Hepatocyte (in vitro differentiated cells): ENCODE results near the gene FBXO9. TPM values are rescaled to one million over a fixed set of nuclear protein-coding genes. Genes with fewer than 3 reads are reported as not detected.

ENCODE experiments used
- DNase-seq: peaks from one replicate; pipeline ENCODE4 v3.0.0-alpha.2; 2016; ENCODE audit warnings: low spot score
- H2AFZ ChIP-seq: fragments of 200-600 bp; sonication (generic); 2 replicates; pipeline ENCODE4 v1.6.0; 2016; ENCODE audit warnings: antibody characterized with exemption, mild to moderate bottlenecking
- H3K27ac ChIP-seq: fragments of 200-600 bp; sonication (generic); 2 replicates; pipeline ENCODE4 v1.5.1; 2016; ENCODE audit warnings: mild to moderate bottlenecking
- H3K27me3 ChIP-seq: fragments of 200-600 bp; sonication (generic); 2 replicates; pipeline ENCODE4 v1.6.1; 2016
- H3K36me3 ChIP-seq: fragments of 200-600 bp; sonication (generic); replicated peaks from 2 replicates; pipeline ENCODE4 v1.5.1; 2016; ENCODE audit warnings: low read depth; ENCODE audit not compliant: insufficient read depth
- H3K4me1 ChIP-seq: fragments of 200-600 bp; sonication (generic); 2 replicates; pipeline ENCODE4 v1.5.1; 2016; ENCODE audit warnings: mild to moderate bottlenecking, moderate library complexity; ENCODE audit not compliant: insufficient read depth
- H3K4me2 ChIP-seq: fragments of 200-600 bp; sonication (generic); 2 replicates; pipeline ENCODE4 v1.6.0; 2016
- H3K4me3 ChIP-seq: fragments of 200-600 bp; sonication (generic); 2 replicates; pipeline ENCODE4 v1.5.1; 2016; ENCODE audit warnings: mild to moderate bottlenecking
- H3K79me2 ChIP-seq: fragments of 200-600 bp; sonication (generic); 2 replicates; pipeline ENCODE4 v1.6.0; 2017; ENCODE audit warnings: mild to moderate bottlenecking
- H3K9me2 ChIP-seq: fragments of 200-600 bp; sonication (generic); replicated peaks from 2 replicates; pipeline ENCODE4 v1.6.0; 2017; ENCODE audit warnings: mild to moderate bottlenecking; ENCODE audit not compliant: insufficient read depth
- H3K9me3 ChIP-seq: fragments of 200-600 bp; sonication (generic); 2 replicates; pipeline ENCODE4 v1.5.1; 2016; ENCODE audit warnings: low read depth, mild to moderate bottlenecking
- H4K20me1 ChIP-seq: fragments of 200-600 bp; sonication (generic); 2 replicates; pipeline ENCODE4 v1.6.0; 2016; ENCODE audit warnings: mild to moderate bottlenecking; ENCODE audit not compliant: insufficient read depth, poor library complexity, severe bottlenecking
- CTCF ChIP-seq: fragments of 200-600 bp; sonication (generic); IDR thresholded peaks from 2 replicates; pipeline ENCODE4 v1.5.1; 2016; ENCODE audit warnings: antibody characterized with exemption, mild to moderate bottlenecking; ENCODE audit not compliant: poor library complexity
- EZH2 ChIP-seq: fragments of 200-600 bp; sonication (generic); IDR thresholded peaks from 2 replicates; pipeline ENCODE4 v1.6.1; 2016; ENCODE audit warnings: antibody characterized with exemption, mild to moderate bottlenecking, borderline replicate concordance
- EZH2phosphoT487 ChIP-seq: fragments of 200-600 bp; sonication (generic); IDR thresholded peaks from one replicate; pipeline ENCODE4 v1.6.1; 2018; ENCODE audit warnings: antibody characterized with exemption, mild to moderate bottlenecking, low read depth, moderate library complexity; ENCODE audit not compliant: unreplicated experiment, severe bottlenecking
- WGBS: methylation state at CpG from one replicate; pipeline ENCODE4 v1.1.6; 2016; ENCODE audit warnings: low lambda C conversion rate; ENCODE audit errors: missing lambda C conversion rate; 5-methylcytosine and 5-hydroxymethylcytosine counted together
- polyA plus RNA-seq: library from polyadenylated mRNA; unstranded; fragments of >200 nt; fragmentation: Nextera tagmentation; extraction: Ambion mirVana; gene quantifications from 2 replicates; pipeline ENCODE4 v1.2.1, GENCODE V29; 2016
- total RNA-seq: library from RNA; depleted of rRNA; stranded (reverse); fragments of >200 nt; gene quantifications from 2 replicates; pipeline ENCODE4 v1.2.3, GENCODE V29; 2014

The FBXO9 gene
- total and polyA plus RNA-seq, 2 experiments from 2014 or later: 33.3 to 79.8 TPM

DNA sequence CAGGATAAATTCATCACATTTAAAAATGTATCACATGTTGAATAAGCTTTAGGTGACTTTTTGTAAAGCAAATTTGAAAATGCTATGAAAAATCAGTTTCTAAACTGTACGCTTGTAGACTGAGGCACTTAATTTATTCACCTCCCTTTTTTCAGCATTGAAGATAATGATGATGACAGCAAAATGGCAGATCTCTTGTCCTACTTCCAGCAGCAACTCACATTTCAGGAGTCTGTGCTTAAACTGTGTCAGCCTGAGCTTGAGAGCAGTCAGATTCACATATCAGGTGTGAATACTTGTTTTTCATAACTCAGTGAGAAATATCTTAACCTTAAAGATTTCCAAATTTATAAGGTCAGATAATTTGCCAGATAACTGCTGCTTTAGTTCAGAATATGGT, 15.6 kb downstream of the FBXO9 start:
- no peaks in the 10 kb centered on the region for H3K79me2 ChIP-seq
- H3K9me2 ChIP-seq: no peaks in the 10 kb centered on the region
- no peaks in the 10 kb centered on the region for H3K9me3 ChIP-seq
- no peaks in the 10 kb centered on the region for H3K4me1 ChIP-seq
- no peak for TF ChIP-seq EZH2phosphoT487
- H3K36me3 ChIP-seq: peaks cover 4% of the 10 kb centered on the region
- H3K27ac ChIP-seq: no peak overlapping the region
- no peak for DNase-seq
- H3K4me2 ChIP-seq: no peak overlapping the region
- no peak overlapping the region for H2AFZ ChIP-seq
- no peaks in the 10 kb centered on the region for H3K27me3 ChIP-seq
- no peak overlapping the region for H3K4me3 ChIP-seq
- WGBS: 100% methylated on average over 1 of the region's 1 CpG
- no peaks in the 10 kb centered on the region for H4K20me1 ChIP-seq

- Histone ChIP-seq H3K36me3 (no peaks in the 10 kb centered on the region), H3K4me3 (no peak overlapping the region), H3K79me2 (no peaks in the 10 kb centered on the region), H2AFZ (no peak overlapping the region), H3K9me2 (no peaks in the 10 kb centered on the region), H4K20me1 (no peaks in the 10 kb centered on the region), H3K27me3 (no peaks in the 10 kb centered on the region), H3K4me1 (no peaks in the 10 kb centered on the region), H3K9me3 (no peaks in the 10 kb centered on the region), H3K4me2 (no peak overlapping the region), H3K27ac (no peak overlapping the region)
- TF ChIP-seq CTCF (no peak), EZH2phosphoT487 (no peak), EZH2 (no peak)
- 28% methylated on average over 2 of the region's 2 CpGs for WGBS
- no peak for DNase-seq
Observed at GRCh38 chr6:53086302-53086701, 21.1 kb downstream of the FBXO9 start.

DNA sequence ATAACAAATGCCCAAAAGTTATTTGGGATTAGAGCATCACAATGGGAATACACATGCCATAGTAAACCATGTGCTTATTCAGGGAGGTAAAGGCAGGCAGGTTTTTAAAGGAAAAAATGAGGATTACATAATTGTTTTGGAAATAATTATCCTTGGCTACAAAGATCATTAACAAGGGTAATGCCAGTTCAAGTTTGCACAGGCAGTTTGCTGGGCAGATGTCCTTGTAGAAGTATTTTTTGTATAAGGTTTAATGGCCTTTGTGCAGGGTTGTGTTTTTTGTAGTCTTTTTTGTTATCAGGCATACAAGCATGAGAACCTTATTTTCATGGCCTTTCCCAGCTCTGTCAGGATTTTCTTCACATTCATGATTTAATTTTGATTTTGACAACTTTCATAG, 24.7 kb downstream of the FBXO9 start:
- Histone ChIP-seq H3K9me2 (no peaks in the 10 kb centered on the region), H3K36me3 (no peaks in the 10 kb centered on the region), H3K79me2 (no peaks in the 10 kb centered on the region), H3K27ac (no peak overlapping the region), H3K4me3 (no peak overlapping the region), H3K4me1 (no peaks in the 10 kb centered on the region), H3K27me3 (no peaks in the 10 kb centered on the region), H2AFZ (no peak overlapping the region), H4K20me1 (no peaks in the 10 kb centered on the region), H3K9me3 (no peaks in the 10 kb centered on the region), H3K4me2 (no peak overlapping the region)
- no peak for DNase-seq
- no peak for TF ChIP-seq EZH2
- TF ChIP-seq EZH2phosphoT487: no peak
- TF ChIP-seq CTCF: no peak

- no peak overlapping the region for H3K4me3 ChIP-seq
- H3K36me3 ChIP-seq: no peaks in the 10 kb centered on the region
- H3K27ac ChIP-seq: no peak overlapping the region
- H3K79me2 ChIP-seq: no peaks in the 10 kb centered on the region
- TF ChIP-seq EZH2 (no peak), CTCF (no peak), EZH2phosphoT487 (no peak)
- WGBS: 95% methylated on average over 2 of the region's 2 CpGs
- H3K4me2 ChIP-seq: no peak overlapping the region
- no peaks in the 10 kb centered on the region for H3K27me3 ChIP-seq
- H3K9me3 ChIP-seq: no peaks in the 10 kb centered on the region
- H2AFZ ChIP-seq: no peak overlapping the region
- no peaks in the 10 kb centered on the region for H4K20me1 ChIP-seq
- no peaks in the 10 kb centered on the region for H3K9me2 ChIP-seq
- no peaks in the 10 kb centered on the region for H3K4me1 ChIP-seq
- no peak for DNase-seq
Observed at GRCh38 chr6:53090576-53090975, 25.4 kb downstream of the FBXO9 start.
